Measurements from ENCODE around the gene GP5.

The GP5 gene

DNA sequence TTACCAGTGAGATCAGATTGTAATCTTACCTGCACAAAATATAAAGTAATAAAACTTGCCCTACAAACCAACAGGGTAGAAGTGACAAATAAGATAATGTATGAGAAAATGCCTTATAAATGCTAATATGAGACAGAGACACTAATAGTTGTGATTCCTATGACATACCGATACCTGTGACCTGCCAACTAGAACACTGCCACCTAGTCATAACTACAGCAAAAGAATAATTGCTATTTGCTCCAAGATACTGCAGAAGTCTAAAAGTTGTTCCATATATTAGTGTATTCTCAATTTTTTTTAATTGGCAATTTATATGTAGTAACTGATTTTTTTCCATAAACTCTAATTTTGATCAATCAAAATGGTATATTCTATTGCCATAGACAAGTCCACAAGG, 25.3 kb upstream of the GP5 start:
- Histone ChIP-seq H3K9ac (ENCODE audit: low read depth, low read length) (no peak overlapping the region), H3K4me3 (ENCODE audit: low read depth, low read length) (no peak overlapping the region), H3K36me3 (ENCODE audit: control insufficient read depth, insufficient read depth, low read length) (no peaks in the 10 kb centered on the region), H3K9me3 (ENCODE audit: control insufficient read depth, insufficient read depth, low read length) (no peaks in the 10 kb centered on the region), H3K27me3 (ENCODE audit: control insufficient read depth, insufficient read depth, low read length) (no peaks in the 10 kb centered on the region), H3K4me1 (ENCODE audit: control insufficient read depth, insufficient read depth, low read length) (no peaks in the 10 kb centered on the region)

DNA sequence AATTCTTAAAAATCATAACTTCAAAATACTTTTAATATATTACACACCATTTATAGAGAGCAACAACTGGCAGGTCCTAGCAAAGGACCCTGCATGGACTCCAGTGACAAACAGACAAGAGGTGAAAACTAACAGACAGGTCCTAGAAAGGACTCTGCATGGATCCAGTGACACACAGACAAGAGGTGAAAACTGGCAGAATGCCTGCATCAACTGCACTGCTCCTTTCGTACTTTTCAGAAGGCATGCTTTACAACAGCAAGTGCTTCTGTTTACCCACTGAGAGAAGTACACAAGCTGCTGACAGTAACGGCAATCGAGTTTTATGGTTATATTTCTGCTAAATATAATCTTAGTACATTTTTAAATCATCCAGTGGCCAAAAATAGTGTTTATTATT, 24.3 kb upstream of the GP5 start:
- Histone ChIP-seq H3K4me3 (ENCODE audit: low read depth, low read length) (no peak overlapping the region), H3K27me3 (ENCODE audit: control insufficient read depth, insufficient read depth, low read length) (no peaks in the 10 kb centered on the region), H3K36me3 (ENCODE audit: control insufficient read depth, insufficient read depth, low read length) (no peaks in the 10 kb centered on the region), H3K4me1 (ENCODE audit: control insufficient read depth, insufficient read depth, low read length) (no peaks in the 10 kb centered on the region), H3K9me3 (ENCODE audit: control insufficient read depth, insufficient read depth, low read length) (no peaks in the 10 kb centered on the region), H3K9ac (ENCODE audit: low read depth, low read length) (no peak overlapping the region)

DNA sequence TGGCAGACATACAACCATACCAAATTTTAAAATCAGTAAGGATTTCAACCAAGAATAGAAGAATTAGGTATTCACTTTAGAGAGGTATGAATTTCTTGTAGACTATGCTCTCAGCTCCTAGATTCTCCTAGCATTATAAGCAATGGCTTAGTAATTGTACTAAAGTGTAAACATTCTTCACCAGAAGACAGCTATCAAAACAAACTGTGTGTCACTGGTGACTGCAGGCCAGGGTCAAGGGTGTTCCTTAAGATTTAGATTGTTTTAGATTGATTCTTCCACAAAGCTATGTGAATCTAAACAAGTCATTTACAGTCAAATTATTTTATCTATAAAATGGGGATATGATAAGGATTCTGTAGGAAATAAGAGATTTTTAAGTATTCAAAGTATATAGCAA, 23.1 kb upstream of the GP5 start:
- no peaks in the 10 kb centered on the region for H3K4me1 ChIP-seq (ENCODE audit: control insufficient read depth, insufficient read depth, low read length)
- H3K27me3 ChIP-seq (ENCODE audit: control insufficient read depth, insufficient read depth, low read length): no peaks in the 10 kb centered on the region
- no peak overlapping the region for H3K4me3 ChIP-seq (ENCODE audit: low read depth, low read length)
- H3K9ac ChIP-seq (ENCODE audit: low read depth, low read length): no peak overlapping the region
- no peaks in the 10 kb centered on the region for H3K9me3 ChIP-seq (ENCODE audit: control insufficient read depth, insufficient read depth, low read length)
- no peaks in the 10 kb centered on the region for H3K36me3 ChIP-seq (ENCODE audit: control insufficient read depth, insufficient read depth, low read length)

DNA sequence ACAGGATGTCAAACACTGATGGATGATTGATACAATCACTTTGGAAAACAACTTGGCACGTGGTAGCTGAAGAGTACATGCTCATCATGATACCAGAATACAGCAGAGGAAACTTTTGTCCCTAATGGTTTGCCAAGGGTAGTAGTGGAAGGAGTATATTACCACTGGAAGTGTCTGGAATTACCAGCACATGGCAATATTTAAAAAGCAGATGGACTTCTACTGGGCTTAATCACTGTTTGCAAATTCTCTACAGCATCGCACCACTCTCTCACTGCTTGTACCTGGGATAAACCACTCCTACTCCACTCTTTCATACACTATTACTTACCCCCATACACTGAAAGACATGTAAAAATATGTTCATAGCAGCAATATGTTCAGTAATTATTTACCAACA, 19.6 kb upstream of the GP5 start:
- no peaks in the 10 kb centered on the region for H3K4me1 ChIP-seq (ENCODE audit: control insufficient read depth, insufficient read depth, low read length)
- no peaks in the 10 kb centered on the region for H3K36me3 ChIP-seq (ENCODE audit: control insufficient read depth, insufficient read depth, low read length)
- H3K4me3 ChIP-seq (ENCODE audit: low read depth, low read length): no peak overlapping the region
- no peak overlapping the region for H3K9ac ChIP-seq (ENCODE audit: low read depth, low read length)
- no peaks in the 10 kb centered on the region for H3K9me3 ChIP-seq (ENCODE audit: control insufficient read depth, insufficient read depth, low read length)
- no peaks in the 10 kb centered on the region for H3K27me3 ChIP-seq (ENCODE audit: control insufficient read depth, insufficient read depth, low read length)

DNA sequence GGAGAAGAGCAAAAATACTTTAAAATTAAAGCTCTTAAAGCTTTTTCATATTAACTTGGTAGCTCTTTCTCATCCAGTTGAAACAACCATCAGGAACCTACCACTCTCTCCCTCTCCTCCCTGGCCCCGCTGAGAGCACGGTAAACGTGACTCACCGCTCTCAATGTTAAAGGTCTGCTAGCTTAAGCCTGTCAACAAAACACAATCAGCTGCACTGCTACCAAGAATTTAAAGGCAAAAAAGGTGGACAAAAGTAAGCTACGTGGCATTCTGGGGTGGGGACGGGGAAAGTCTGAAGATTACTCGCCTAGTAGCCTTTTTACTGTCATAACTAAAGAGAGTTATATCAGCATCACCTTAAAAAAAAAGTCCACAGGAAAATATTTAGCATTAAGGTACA, 8.4 kb upstream of the GP5 start:
- Histone ChIP-seq H3K9ac (ENCODE audit: low read depth, low read length) (no peak overlapping the region), H3K27me3 (ENCODE audit: control insufficient read depth, insufficient read depth, low read length) (no peaks in the 10 kb centered on the region), H3K36me3 (ENCODE audit: control insufficient read depth, insufficient read depth, low read length) (no peaks in the 10 kb centered on the region), H3K4me1 (ENCODE audit: control insufficient read depth, insufficient read depth, low read length) (no peaks in the 10 kb centered on the region), H3K4me3 (ENCODE audit: low read depth, low read length) (no peak overlapping the region), H3K9me3 (ENCODE audit: control insufficient read depth, insufficient read depth, low read length) (no peaks in the 10 kb centered on the region)

DNA sequence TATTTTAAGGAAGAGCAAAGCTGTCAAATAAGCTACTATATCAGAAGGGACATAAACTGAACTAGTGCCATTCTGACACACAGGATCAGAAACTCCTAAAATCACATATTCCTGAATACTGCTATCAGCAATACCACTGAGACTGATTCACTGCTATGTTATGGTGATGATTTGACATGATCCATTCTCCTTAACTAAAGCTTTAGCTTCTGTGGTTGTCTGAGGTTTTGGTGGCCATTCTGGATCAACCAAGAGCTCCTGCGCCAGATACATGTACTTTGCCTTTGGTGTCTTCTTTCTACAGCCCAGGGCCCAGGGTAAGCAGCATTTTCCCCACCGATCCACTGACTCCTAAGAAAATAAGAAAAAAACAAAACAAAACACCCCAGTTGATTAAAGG, 6.7 kb upstream of the GP5 start:
- Histone ChIP-seq H3K36me3 (ENCODE audit: control insufficient read depth, insufficient read depth, low read length) (no peaks in the 10 kb centered on the region), H3K4me3 (ENCODE audit: low read depth, low read length) (no peak overlapping the region)

DNA sequence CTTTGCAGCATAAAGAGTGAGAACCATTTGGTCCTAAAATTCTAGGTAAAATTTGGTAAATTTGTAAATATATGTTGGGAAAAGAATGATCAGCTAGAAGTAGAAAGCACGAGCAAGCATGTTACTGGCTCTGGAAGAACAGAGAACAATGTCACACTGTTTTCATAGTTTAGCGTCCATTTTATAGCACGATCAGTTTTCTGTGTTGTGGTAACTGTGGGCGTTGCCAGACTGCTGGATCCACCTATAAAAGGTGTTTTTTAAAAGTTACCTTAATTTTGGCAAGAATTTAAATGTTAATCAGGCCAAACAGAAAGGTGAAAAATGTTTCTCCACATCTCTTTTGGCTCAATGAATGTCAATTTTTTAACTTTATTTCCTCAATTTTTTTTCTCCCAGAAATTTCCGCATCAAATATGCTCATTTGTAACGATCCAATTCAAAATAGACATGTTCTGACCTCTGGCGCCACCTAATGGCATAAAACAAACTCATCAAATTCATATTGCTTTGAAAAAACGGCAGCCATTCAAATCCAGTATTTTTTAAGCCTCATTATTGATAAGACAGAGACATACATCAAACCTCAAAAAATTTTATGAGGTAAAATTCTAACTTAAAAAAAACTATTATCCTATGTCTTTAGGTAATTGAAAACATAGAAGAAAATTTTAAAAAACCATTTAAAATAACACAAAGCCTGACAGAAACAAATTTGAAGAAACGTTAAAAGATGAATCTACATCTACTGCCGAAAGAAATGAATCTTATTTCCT, 5.5 kb upstream of the GP5 start:
- H3K9ac ChIP-seq (ENCODE audit: low read depth, low read length): no peak overlapping the region
- H3K27me3 ChIP-seq (ENCODE audit: control insufficient read depth, insufficient read depth, low read length): no peaks in the 10 kb centered on the region

More for the DNA sequence above, 6.7 kb upstream of the GP5 start:
- no peaks in the 10 kb centered on the region for H3K9me3 ChIP-seq (ENCODE audit: control insufficient read depth, insufficient read depth, low read length)
- no peak overlapping the region for H3K9ac ChIP-seq (ENCODE audit: low read depth, low read length)
- peaks cover 2% of the 10 kb centered on the region for H3K4me1 ChIP-seq (ENCODE audit: control insufficient read depth, insufficient read depth, low read length)
- H3K27me3 ChIP-seq (ENCODE audit: control insufficient read depth, insufficient read depth, low read length): no peaks in the 10 kb centered on the region

DNA sequence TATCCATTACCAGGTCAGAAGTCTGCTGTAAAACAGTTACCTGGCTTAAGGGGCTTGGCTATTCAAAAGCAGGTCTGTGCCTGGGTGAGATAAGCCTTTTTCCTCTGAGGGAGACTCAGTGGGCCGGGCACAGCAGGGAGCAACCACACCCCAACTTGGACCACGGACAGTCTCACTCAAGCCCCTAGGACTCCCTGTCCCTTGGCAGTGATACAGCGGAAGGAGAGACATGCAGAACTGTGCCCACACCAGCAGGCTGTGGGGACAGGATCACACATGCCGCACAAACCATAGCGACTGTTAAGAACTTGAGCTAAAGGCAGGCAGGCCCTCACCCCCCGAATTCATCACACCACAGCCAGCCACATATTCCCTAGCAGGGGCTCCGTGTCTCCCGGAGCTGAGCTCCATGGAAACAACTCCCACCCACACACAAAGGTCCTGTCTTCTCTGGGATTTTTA, 2.8 kb upstream of the GP5 start:
- H3K9me3 ChIP-seq (ENCODE audit: control insufficient read depth, insufficient read depth, low read length): no peaks in the 10 kb centered on the region
- peaks cover 14% of the 10 kb centered on the region for H3K27me3 ChIP-seq (ENCODE audit: control insufficient read depth, insufficient read depth, low read length)
- no peak overlapping the region for H3K4me3 ChIP-seq (ENCODE audit: low read depth, low read length)
- no peaks in the 10 kb centered on the region for H3K36me3 ChIP-seq (ENCODE audit: control insufficient read depth, insufficient read depth, low read length)
- H3K4me1 ChIP-seq (ENCODE audit: control insufficient read depth, insufficient read depth, low read length): peaks cover 2% of the 10 kb centered on the region
- no peak overlapping the region for H3K9ac ChIP-seq (ENCODE audit: low read depth, low read length)

More for the DNA sequence above, 5.5 kb upstream of the GP5 start:
- no peaks in the 10 kb centered on the region for H3K9me3 ChIP-seq (ENCODE audit: control insufficient read depth, insufficient read depth, low read length)
- H3K36me3 ChIP-seq (ENCODE audit: control insufficient read depth, insufficient read depth, low read length): no peaks in the 10 kb centered on the region
- H3K4me1 ChIP-seq (ENCODE audit: control insufficient read depth, insufficient read depth, low read length): peaks cover 2% of the 10 kb centered on the region
- no peak overlapping the region for H3K4me3 ChIP-seq (ENCODE audit: low read depth, low read length)

DNA sequence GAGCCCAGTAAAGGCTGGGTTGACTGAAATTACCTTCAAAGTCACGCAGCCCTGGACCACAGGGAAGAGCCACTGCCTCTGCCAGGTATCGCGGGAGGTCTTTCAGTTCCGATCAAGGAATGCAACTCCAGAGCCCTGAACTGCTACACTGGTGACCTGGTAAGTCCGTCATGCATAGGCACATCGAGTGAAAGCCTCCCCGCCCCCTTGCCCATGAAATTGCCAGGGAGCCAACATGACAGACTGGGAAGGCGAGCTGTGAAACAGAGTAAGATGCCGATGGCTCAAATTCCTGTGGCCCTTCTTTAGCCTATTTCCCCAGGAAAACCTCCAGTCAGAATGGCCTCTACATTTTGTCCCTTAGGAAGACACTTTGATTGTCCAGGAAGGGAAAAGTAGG, 2.3 kb upstream of the GP5 start:
- H3K36me3 ChIP-seq (ENCODE audit: control insufficient read depth, insufficient read depth, low read length): no peaks in the 10 kb centered on the region
- H3K9ac ChIP-seq (ENCODE audit: low read depth, low read length): no peak overlapping the region
- peaks cover 2% of the 10 kb centered on the region for H3K4me1 ChIP-seq (ENCODE audit: control insufficient read depth, insufficient read depth, low read length)

DNA sequence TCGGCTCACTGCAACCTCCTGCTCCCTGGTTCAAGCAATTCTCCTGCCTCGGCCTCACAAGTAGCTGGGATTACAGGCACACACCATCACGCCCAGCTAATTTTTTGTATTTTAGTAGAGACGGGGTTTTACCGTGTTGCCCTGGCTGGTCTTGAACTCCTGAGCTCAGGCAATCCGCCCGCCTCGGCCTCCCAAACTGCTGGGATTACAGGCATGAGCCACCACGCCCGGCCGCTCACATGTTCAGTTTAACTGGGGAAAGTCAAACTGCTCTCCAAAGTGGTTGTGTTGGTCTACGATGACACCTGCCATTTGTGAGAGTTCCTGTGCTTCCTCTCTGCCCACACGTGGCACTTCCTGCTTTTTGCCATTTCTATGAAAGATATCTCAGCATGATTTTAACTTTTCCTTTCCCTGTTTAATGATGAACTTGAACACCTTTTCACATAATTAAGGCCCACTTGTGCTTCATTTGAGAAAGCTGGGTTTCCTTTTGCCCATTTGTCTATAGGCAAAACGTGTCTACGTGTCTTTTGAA, 877 bp upstream of the GP5 start:
- Histone ChIP-seq H3K9ac (ENCODE audit: low read depth, low read length) (no peak overlapping the region), H3K9me3 (ENCODE audit: control insufficient read depth, insufficient read depth, low read length) (no peaks in the 10 kb centered on the region), H3K4me3 (ENCODE audit: low read depth, low read length) (no peak overlapping the region), H3K27me3 (ENCODE audit: control insufficient read depth, insufficient read depth, low read length) (peaks cover 16% of the 10 kb centered on the region), H3K4me1 (ENCODE audit: control insufficient read depth, insufficient read depth, low read length) (peaks cover 2% of the 10 kb centered on the region), H3K36me3 (ENCODE audit: control insufficient read depth, insufficient read depth, low read length) (no peaks in the 10 kb centered on the region)

More for the DNA sequence above, 2.3 kb upstream of the GP5 start:
- Histone ChIP-seq H3K9me3 (ENCODE audit: control insufficient read depth, insufficient read depth, low read length) (no peaks in the 10 kb centered on the region), H3K27me3 (ENCODE audit: control insufficient read depth, insufficient read depth, low read length) (peaks cover 16% of the 10 kb centered on the region), H3K4me3 (ENCODE audit: low read depth, low read length) (no peak overlapping the region)

DNA sequence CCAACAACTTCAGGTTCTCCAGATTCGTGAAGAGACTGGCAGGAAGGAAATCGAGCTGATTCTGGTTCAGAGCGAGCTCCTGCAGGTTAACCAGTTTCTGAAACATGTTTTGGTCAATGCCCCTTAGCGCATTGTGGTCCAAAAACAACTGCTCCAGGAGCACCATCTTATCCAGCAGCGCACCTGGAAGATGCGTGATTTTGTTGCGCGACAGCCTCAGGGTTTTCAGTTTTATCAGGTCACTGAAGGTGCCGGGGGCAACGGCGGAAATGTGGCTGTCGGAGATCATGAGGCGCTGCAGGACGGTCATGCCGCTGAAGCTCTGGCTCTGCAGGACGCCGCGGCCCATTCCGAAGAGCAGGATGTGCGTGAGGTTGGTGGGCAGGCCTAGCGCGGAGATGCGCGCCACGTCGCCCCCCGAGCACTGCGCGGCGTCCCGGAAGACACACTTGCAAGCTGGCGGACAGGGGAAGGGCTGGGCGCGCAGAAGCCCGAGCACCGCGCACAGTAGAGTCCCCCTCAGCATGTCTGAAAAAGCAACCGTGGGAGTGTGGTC, 1.2 kb downstream of the GP5 start:
- no peaks in the 10 kb centered on the region for H3K9me3 ChIP-seq (ENCODE audit: control insufficient read depth, insufficient read depth, low read length)
- no peak overlapping the region for H3K4me3 ChIP-seq (ENCODE audit: low read depth, low read length)
- peaks cover 2% of the 10 kb centered on the region for H3K4me1 ChIP-seq (ENCODE audit: control insufficient read depth, insufficient read depth, low read length)
- H3K9ac ChIP-seq (ENCODE audit: low read depth, low read length): no peak overlapping the region
- no peaks in the 10 kb centered on the region for H3K36me3 ChIP-seq (ENCODE audit: control insufficient read depth, insufficient read depth, low read length)
- H3K27me3 ChIP-seq (ENCODE audit: control insufficient read depth, insufficient read depth, low read length): peaks cover 16% of the 10 kb centered on the region

All from iPS-15b (cell line).